ENCODE measurements around the gene TLX2.

Gene TLX2

GRCh38 chr2:74513605-74514367 is 464 bp upstream of the TLX2 start:
- no peak for DNase-seq

GRCh38 chr2:74515271-74515980 is 1.2 kb downstream of the TLX2 start:
- no peak for DNase-seq

- peak in 1 of 2 donors; percentile 22 for DNase-seq
Observed at GRCh38 chr2:74515981-74516633, 1.9 kb downstream of the TLX2 start.

- DNase-seq, result no peak
Observed at GRCh38 chr2:74516650-74517049, 2.4 kb downstream of the TLX2 start.

- DNase-seq, result no peak
Observed at GRCh38 chr2:74522516-74522915, 8.3 kb downstream of the TLX2 start.

GRCh38 chr2:74524005-74524404 is 9.8 kb downstream of the TLX2 start:
- DNase-seq, result no peak

- no peak for DNase-seq
Observed at GRCh38 chr2:74524955-74525716, 10.9 kb downstream of the TLX2 start.

- no peak for DNase-seq
Observed at GRCh38 chr2:74525717-74526648, 11.7 kb downstream of the TLX2 start, which contains the start of gene DQX1. Gene DQX1, minus strand, starts transcription at chr2:74526231. Its CDS starts 502 bp downstream, at chr2:74525729.

- no peak for DNase-seq
Observed at GRCh38 chr2:74526649-74527230, 12.5 kb downstream of the TLX2 start.

GRCh38 chr2:74527741-74528140 is 13.5 kb downstream of the TLX2 start:
- no peak for DNase-seq

GRCh38 chr2:74528600-74529356 is 14.5 kb downstream of the TLX2 start:
- DNase-seq, result no peak

GRCh38 chr2:74529357-74530238 is 15.3 kb downstream of the TLX2 start, which contains the start of the genes AUP1 and HTRA2:
Gene AUP1, minus strand, starts transcription at chr2:74529706. Its CDS starts 77 bp downstream, at chr2:74529629.
Gene HTRA2, plus strand, starts transcription at chr2:74529933. Its CDS starts 74 bp downstream, at chr2:74530007.
- DNase-seq, result peak; percentile 98

- DNase-seq, result no peak
Observed at GRCh38 chr2:74530239-74531187, 16.3 kb downstream of the TLX2 start.

- DNase-seq, result no peak
Observed at GRCh38 chr2:74531666-74532065, 17.4 kb downstream of the TLX2 start.

GRCh38 chr2:74532222-74532621 is 18.0 kb downstream of the TLX2 start:
- peak in 1 of 2 donors; percentile 19 for DNase-seq

- no peak for DNase-seq
Observed at GRCh38 chr2:74533464-74533863, 19.2 kb downstream of the TLX2 start.

- DNase-seq, result no peak
Observed at GRCh38 chr2:74534411-74534810, 20.2 kb downstream of the TLX2 start.

GRCh38 chr2:74535440-74535965 is 21.3 kb downstream of the TLX2 start:
- DNase-seq, result no peak
